Measurements from ENCODE around the gene F2RL2.
"Not testable (repeated sequence)": the region's sequence is repeated elsewhere in the genome, so short reads cannot be mapped to it uniquely, and the experiment has no call there.

F2RL2 gene

GRCh38 chr5:76607353-76607871 lies 15.8 kb downstream of the F2RL2 start:
- Histone ChIP-seq H3K27me3 (ENCODE audit: low read length) (no peaks in the 10 kb centered on the region), H3K79me2 (ENCODE audit: insufficient read depth, low read length) (no peaks in the 10 kb centered on the region), H2AFZ (ENCODE audit: low read depth, low read length, severe bottlenecking) (no peak overlapping the region), H3K27ac (ENCODE audit: low read depth, low read length) (no peak overlapping the region), H3K9ac (ENCODE audit: low read length) (no peak overlapping the region), H3K36me3 (ENCODE audit: low read length) (no peaks in the 10 kb centered on the region), H3F3A (ENCODE audit: insufficient read depth) (no peaks in the 10 kb centered on the region), H3K4me2 (ENCODE audit: low read depth, low read length, poor library complexity, severe bottlenecking) (no peak overlapping the region), H4K20me1 (ENCODE audit: low read depth, low read length) (no peaks in the 10 kb centered on the region), H3K4me3 (ENCODE audit: insufficient read depth, low read length, poor library complexity, severe bottlenecking) (no peak overlapping the region), H3K9me2 (replicated peaks; ENCODE audit: insufficient read depth, low read length) (no peaks in the 10 kb centered on the region), H3K9me3 (ENCODE audit: insufficient read depth, low read length) (no peaks in the 10 kb centered on the region)
- TF ChIP-seq EZH2phosphoT487 (conservative IDR thresholded peaks at IDR 0.05; ENCODE audit: low read length): no peak
- no peak for TF ChIP-seq CTCF (IDR thresholded peaks at IDR 0.05; ENCODE audit: insufficient read depth, low read length, poor library complexity, severe bottlenecking)

GRCh38 chr5:76606701-76607100 lies 16.5 kb downstream of the F2RL2 start:
- Histone ChIP-seq H2AFZ (ENCODE audit: low read depth, low read length, severe bottlenecking) (no peak overlapping the region), H3F3A (ENCODE audit: insufficient read depth) (no peaks in the 10 kb centered on the region), H3K27ac (ENCODE audit: low read depth, low read length) (no peak overlapping the region), H3K27me3 (ENCODE audit: low read length) (no peaks in the 10 kb centered on the region), H3K4me3 (ENCODE audit: insufficient read depth, low read length, poor library complexity, severe bottlenecking) (no peak overlapping the region), H4K20me1 (ENCODE audit: low read depth, low read length) (no peaks in the 10 kb centered on the region), H3K9me2 (replicated peaks; ENCODE audit: insufficient read depth, low read length) (no peaks in the 10 kb centered on the region), H3K9me3 (ENCODE audit: insufficient read depth, low read length) (no peaks in the 10 kb centered on the region), H3K79me2 (ENCODE audit: insufficient read depth, low read length) (no peaks in the 10 kb centered on the region), H3K9ac (ENCODE audit: low read length) (no peak overlapping the region), H3K36me3 (ENCODE audit: low read length) (no peaks in the 10 kb centered on the region), H3K4me2 (ENCODE audit: low read depth, low read length, poor library complexity, severe bottlenecking) (no peak overlapping the region)
- no peak for TF ChIP-seq CTCF (IDR thresholded peaks at IDR 0.05; ENCODE audit: insufficient read depth, low read length, poor library complexity, severe bottlenecking)
- TF ChIP-seq EZH2phosphoT487 (conservative IDR thresholded peaks at IDR 0.05; ENCODE audit: low read length): no peak

- Histone ChIP-seq H3F3A (ENCODE audit: insufficient read depth) (no peaks in the 10 kb centered on the region), H3K36me3 (ENCODE audit: low read length) (no peaks in the 10 kb centered on the region), H3K27me3 (ENCODE audit: low read length) (no peaks in the 10 kb centered on the region), H3K27ac (ENCODE audit: low read depth, low read length) (no peak overlapping the region), H2AFZ (ENCODE audit: low read depth, low read length, severe bottlenecking) (no peak overlapping the region), H4K20me1 (ENCODE audit: low read depth, low read length) (no peaks in the 10 kb centered on the region), H3K4me3 (ENCODE audit: insufficient read depth, low read length, poor library complexity, severe bottlenecking) (no peak overlapping the region), H3K9me3 (ENCODE audit: insufficient read depth, low read length) (no peaks in the 10 kb centered on the region), H3K79me2 (ENCODE audit: insufficient read depth, low read length) (no peaks in the 10 kb centered on the region), H3K4me2 (ENCODE audit: low read depth, low read length, poor library complexity, severe bottlenecking) (no peak overlapping the region), H3K9ac (ENCODE audit: low read length) (no peak overlapping the region), H3K9me2 (replicated peaks; ENCODE audit: insufficient read depth, low read length) (no peaks in the 10 kb centered on the region)
- TF ChIP-seq CTCF (IDR thresholded peaks at IDR 0.05; ENCODE audit: insufficient read depth, low read length, poor library complexity, severe bottlenecking): no peak
- no peak for TF ChIP-seq EZH2phosphoT487 (conservative IDR thresholded peaks at IDR 0.05; ENCODE audit: low read length)
These were observed 18.4 kb downstream of the F2RL2 start for GRCh38 chr5:76604838-76605237.

- not testable (repeated sequence) for H3K27ac ChIP-seq (ENCODE audit: low read depth, low read length); H3K36me3 ChIP-seq (ENCODE audit: low read length); H3K27me3 ChIP-seq (ENCODE audit: low read length); H3K4me2 ChIP-seq (ENCODE audit: low read depth, low read length, poor library complexity, severe bottlenecking); H3K9ac ChIP-seq (ENCODE audit: low read length); H3K9me2 ChIP-seq (replicated peaks; ENCODE audit: insufficient read depth, low read length); H4K20me1 ChIP-seq (ENCODE audit: low read depth, low read length); H3K4me3 ChIP-seq (ENCODE audit: insufficient read depth, low read length, poor library complexity, severe bottlenecking); H3K9me3 ChIP-seq (ENCODE audit: insufficient read depth, low read length); H2AFZ ChIP-seq (ENCODE audit: low read depth, low read length, severe bottlenecking); H3F3A ChIP-seq (ENCODE audit: insufficient read depth); H3K79me2 ChIP-seq (ENCODE audit: insufficient read depth, low read length)
These were observed 19.2 kb downstream of the F2RL2 start for GRCh38 chr5:76603991-76604390.

All from SU-DHL-6 (cell line).